Measurements from ENCODE around the gene MIS18A.
"Not testable (repeated sequence)": the region's sequence is repeated elsewhere in the genome, so short reads cannot be mapped to it uniquely, and the experiment has no call there.

MIS18A gene, protein sequence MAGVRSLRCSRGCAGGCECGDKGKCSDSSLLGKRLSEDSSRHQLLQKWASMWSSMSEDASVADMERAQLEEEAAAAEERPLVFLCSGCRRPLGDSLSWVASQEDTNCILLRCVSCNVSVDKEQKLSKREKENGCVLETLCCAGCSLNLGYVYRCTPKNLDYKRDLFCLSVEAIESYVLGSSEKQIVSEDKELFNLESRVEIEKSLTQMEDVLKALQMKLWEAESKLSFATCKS

DNA sequence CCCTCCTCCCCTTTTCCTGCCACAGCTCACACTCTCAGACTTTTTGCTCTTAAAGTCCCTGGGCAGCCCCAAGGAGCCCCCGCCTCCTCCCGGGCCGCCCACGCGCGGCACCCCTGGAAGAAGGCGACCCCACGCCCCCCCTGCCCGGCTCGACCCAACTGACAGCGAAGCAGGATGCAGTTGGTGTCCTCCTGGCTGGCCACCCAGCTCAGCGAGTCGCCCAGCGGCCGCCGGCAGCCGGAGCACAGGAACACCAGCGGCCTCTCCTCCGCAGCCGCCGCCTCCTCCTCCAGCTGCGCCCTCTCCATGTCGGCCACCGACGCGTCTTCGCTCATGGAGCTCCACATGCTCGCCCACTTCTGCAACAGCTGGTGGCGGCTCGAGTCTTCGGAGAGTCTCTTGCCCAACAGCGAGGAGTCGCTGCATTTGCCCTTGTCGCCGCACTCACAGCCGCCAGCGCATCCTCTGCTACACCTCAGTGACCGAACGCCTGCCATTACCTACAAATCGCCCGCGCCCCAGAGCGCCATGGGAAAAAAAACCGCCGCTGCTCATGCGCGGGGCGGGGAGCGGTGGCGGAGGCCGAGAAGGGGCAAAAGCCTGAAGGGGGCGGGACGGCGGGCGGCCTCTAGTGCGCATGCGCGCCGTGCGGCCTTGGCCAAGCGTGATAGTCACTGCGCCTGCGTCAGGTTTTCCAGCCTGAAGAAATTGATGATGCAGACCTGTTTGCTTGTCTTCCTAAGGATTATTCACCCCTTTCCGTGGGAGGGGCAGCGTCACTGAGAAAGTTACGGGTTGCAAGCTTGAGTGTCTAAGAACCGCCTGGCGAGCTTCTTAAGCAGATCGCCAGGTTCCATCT, at the start of gene MIS18A:
Gene MIS18A (minus strand): TSS at position 532 of the 859 bp plus-strand sequence. CDS start 35 bp downstream, at position 497.
- peak; percentile 91 for DNase-seq

DNA sequence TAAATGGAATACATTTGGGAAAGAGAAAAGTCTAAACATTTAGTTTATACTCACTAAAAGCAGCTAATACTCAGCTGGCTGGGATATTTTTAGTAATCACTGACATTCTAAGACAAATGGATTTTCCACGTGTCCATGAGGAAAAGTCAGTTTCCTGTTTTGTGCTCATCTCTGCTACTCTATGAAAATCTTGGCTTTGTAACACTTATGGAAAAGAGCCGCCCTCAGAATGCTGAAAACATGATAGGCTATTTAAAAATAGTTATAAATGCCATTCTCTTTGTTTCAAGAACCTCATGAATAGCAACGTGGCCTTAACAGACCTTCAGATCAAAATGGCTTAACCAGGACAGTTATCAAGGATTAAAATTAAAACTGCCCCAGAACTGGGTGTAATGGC, 49.7 kb upstream of the MIS18A start:
- no peak for DNase-seq

DNA sequence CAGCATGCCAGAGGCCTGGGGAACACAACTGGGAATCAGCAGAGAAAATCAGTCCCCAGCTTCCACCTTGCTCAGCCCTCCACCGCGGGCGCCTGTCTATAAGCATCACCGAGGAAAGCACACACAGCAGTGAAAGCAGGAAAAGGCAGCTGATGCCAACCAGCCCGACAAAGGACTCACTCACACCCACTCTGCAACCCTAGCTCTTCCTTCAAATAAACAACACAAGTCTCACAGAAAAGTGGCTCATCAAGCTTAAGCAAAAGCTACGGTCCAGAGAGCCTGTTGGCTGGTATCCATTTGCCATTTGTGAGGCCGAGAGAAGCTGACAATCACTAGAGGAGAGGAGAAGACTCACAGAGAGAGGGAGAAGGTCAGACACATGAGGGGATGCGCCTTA, 46.9 kb upstream of the MIS18A start:
- no peak for DNase-seq

GRCh38 chr21:32322676-32323075, 43.8 kb upstream of the MIS18A start:
- no peak for DNase-seq

DNA sequence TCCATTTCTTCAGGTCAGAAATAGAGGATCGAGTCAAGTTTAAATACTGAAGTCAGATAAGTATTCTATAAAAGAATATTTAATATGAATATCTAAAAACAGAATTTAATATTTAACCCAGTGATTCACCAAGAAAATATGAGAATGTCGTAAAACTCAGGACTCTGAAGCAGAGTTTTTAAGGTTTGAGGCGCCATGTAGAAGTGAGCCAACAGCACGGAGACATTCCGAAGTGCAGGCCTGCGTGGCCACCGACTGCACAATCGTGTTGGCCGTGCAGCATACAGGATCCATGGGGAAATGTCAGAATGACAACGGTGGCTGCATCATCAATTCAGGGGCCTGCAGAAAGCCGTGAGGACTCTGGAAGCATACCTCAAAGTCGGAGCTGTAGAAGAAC, 43.3 kb upstream of the MIS18A start:
- no peak for DNase-seq

DNA sequence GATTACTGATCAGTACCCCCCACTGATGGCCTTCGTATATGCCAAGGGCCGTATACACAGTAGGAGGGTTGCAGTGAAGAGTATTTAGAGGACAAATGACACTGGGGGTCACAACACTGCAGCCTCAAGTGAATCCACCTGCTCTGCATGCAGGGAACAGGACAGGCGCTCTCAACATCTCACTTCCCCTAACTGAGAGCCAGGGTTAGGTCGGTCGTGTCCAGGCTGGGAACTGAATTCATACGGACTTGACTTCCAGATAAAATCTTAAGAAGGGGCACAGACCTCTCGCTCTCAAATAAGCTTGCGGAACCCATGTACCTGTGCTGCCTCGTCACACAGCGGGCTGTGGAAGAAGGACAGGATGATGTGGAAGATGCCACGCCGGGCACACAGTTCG, 42.6 kb upstream of the MIS18A start:
- no peak for DNase-seq

GRCh38 chr21:32320726-32321125, 41.9 kb upstream of the MIS18A start:
- no peak for DNase-seq

GRCh38 chr21:32320059-32320458, 41.2 kb upstream of the MIS18A start:
- no peak for DNase-seq

GRCh38 chr21:32319012-32319411, 40.2 kb upstream of the MIS18A start:
- no peak for DNase-seq

DNA sequence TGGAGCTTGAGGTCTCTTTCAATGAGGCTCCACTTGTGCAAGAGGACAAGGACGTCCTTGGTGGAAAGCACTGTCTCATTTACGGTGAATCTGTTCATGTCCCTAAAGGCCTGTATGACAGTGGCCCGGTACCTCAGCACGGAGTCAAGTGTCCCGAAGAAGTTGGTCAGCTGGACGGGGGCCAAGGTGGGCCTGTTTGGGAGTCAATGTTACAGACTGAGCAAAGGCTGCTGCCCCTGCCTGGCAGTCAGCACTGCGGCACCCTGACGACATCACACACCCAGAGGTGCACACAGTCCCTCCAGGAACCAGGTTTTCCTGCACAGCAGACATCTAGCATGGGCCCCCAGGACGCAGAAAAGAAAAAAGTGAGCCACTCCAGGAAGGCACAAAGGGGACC, 38.9 kb upstream of the MIS18A start:
- DNase-seq = no peak

DNA sequence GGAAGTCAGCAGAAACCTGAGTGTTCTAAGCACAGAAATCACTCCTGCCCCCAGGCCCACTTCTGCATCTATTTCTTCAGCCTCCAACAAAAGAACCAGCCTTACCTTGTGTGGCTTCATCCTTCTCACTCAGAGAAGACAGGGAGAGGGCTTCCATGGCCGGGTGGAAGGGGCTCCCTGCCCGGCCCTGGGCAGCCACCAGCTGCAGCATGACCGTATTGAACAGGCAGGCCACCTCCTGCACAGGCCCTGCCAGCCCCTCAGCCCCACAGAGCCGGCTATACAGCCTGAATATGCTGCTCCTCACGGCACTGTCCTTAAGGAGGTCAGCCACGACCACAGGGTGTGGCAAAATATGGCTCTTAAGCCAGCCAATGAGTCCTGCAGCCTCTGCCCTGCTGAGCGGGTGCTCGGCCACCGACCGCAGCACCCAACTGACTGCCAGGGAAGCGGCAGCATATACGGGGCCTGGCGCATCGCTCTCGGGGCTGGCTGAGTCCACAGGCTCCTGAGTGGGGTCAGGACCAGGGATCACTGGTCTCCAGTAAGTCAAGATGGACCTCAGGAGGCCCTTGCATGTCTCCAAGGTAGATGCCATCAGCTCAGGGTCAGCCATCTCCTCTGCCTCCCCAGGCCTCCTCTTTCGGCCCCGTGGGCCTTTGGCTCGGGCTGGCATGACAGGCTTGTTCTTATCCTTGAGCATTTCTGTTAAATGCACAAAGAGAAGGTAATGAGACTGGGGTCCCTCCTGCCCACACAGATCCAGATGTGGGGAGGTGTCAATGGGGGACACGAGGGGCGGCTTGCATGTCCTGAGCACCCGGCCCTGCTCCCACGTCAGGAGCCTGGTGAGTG, 37.7 kb upstream of the MIS18A start:
- DNase-seq = no peak

DNA sequence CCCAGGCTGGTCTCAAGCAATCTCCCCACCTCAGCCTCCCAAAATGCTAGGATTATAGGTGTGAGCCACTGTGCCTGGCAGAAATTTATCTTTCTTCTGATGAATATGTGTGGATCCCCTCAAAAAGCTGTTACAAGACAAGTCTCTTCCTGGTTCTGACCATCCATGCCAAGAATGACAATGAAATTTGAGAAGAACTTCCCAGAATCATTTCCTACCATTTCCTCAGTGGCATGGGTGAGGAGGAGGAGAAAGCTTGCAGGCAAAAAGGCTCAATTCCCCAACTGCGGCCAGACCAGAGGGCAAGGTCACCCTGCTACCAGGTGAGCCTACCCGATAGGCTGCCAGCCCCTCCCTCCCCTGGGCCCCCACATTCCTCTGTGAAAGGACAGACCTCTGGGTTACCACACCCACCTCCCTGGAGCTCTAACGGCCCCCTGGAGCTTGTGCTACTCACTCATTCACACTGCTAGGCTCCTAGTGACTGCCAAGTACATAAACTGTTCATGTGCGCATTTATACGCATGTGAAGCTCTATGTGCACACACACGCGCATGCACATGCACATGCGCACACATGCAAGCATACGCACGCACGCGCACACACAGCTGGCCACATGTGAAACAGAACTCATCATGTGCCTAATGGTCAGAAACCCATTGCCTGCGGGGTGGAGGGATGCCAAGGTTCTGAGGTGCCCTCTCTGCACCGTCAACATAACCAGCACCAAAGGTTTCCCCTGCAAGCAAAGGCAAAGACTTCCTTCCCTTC, 36.8 kb upstream of the MIS18A start:
- DNase-seq = no peak

GRCh38 chr21:32314806-32315205, 36.0 kb upstream of the MIS18A start:
- DNase-seq = no peak

DNA sequence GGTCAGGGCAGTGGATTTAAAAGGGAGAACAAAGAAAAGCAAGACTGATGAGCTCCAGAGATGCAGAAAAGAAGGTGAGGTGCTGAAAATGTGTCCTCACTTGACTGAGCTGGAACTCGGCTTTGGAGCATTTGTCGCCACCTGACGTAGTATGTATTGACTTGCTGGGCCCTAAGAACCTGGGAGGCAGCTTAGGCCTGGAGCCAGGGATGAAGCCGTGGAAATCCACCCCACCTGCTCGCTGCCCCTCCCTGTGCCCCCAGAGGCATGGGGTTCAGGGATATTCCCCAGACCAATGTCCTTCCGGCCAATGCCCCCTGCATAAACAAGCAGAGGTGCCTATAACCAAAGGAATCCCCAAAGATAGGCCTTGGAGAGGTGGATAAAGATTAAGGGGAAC, 34.1 kb upstream of the MIS18A start:
- no peak for DNase-seq

DNA sequence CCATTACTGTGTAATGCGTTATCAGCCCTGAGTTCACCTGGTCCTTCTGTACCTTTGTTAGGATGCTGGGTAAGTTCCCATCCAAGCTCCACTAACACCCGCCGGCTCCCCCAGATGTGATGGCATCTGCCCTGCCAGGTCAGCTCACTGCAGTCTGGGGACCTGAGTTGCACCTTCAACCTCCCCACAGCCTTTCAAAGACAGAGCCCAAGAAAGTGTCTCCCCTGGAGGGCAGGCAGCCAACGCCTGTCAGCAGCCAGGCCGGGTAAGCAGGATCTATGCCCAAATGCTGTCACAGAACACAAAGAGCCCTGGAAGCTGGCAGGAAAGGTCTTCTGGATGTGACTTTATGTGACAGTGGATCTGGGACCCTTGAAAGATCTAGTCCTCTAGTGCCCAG, 33.5 kb upstream of the MIS18A start:
- no peak for DNase-seq

DNA sequence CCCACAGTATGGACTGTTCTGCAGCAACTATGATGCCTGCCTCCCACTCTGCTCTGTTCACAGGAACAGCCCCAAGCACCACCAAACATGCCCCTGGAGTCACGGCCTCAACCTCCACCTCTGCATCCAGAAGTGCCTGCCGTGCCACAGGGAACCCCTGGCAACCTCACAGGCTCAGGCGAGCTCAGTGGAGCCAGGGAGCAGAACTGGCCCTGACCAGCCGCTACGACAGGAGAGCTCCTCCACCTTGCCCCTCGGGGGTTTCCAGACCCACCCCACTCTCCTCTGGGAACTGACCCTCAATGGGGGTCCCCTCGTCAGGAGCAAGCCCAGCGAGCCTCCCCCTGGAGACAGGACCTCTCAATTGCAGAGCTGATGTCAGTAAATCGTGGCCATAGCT, 32.8 kb upstream of the MIS18A start:
- no peak for DNase-seq

GRCh38 chr21:32310976-32311375, 32.1 kb upstream of the MIS18A start:
- DNase-seq = not testable (repeated sequence)

GRCh38 chr21:32309906-32310460, 31.1 kb upstream of the MIS18A start:
- no peak for DNase-seq

DNA sequence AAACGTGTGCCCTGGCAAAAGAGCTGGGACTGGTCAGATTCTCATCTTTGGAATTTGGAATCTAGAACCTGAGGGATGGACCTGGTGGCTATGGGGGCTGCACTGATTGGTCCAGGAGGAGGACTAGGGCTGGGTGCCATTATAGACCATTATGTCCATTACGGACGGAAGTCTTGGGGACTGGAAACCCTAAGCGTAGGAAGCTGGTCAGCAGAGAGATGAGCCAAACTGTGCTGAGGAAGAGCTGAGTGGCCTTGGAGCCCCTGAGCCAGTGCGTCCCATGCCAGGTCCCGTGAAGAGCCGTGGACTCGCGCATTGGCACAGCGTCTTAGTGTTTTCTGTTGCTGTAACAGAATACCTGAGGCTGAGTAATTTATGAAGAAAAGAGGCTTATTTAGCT, 29.8 kb upstream of the MIS18A start:
- no peak for DNase-seq

- DNase-seq = no peak
These were observed 28.9 kb upstream of the MIS18A start for GRCh38 chr21:32307706-32308105.

- DNase-seq = no peak
These were observed 27.4 kb upstream of the MIS18A start for GRCh38 chr21:32306021-32306780.

GRCh38 chr21:32304998-32305397, 26.1 kb upstream of the MIS18A start:
- no peak for DNase-seq

Measured in NCI-H226 (cell line).